KMS-11 (cell line): ENCODE measurements around the gene SLC24A3.

Experiments used
- H2AFZ ChIP-seq: fragments of 200-600 bp; sonication (generic); 2 replicates; pipeline ENCODE4 v1.6.1; 2016; ENCODE audit warnings: antibody characterized with exemption, mixed run types, low read depth
- H3K27ac ChIP-seq: fragments of 200-600 bp; sonication (generic); 2 replicates; pipeline ENCODE4 v1.6.1; 2016; ENCODE audit warnings: mild to moderate bottlenecking, mixed run types
- H3K27me3 ChIP-seq: fragments of 200-600 bp; sonication (generic); 2 replicates; pipeline ENCODE4 v1.6.1; 2017; ENCODE audit warnings: mild to moderate bottlenecking, low read depth, mixed run types, moderate library complexity; ENCODE audit not compliant: insufficient read depth
- H3K36me3 ChIP-seq: fragments of 200-600 bp; sonication (generic); 2 replicates; pipeline ENCODE4 v1.6.1; 2017; ENCODE audit warnings: mild to moderate bottlenecking, mixed run types; ENCODE audit not compliant: insufficient read depth
- H3K4me1 ChIP-seq: fragments of 200-600 bp; sonication (generic); 2 replicates; pipeline ENCODE4 v1.6.1; 2016; ENCODE audit warnings: mild to moderate bottlenecking, low read depth, mixed run types; ENCODE audit not compliant: poor library complexity, severe bottlenecking
- H3K4me2 ChIP-seq: fragments of 200-600 bp; sonication (generic); 2 replicates; pipeline ENCODE4 v1.7.0; 2016; ENCODE audit warnings: mild to moderate bottlenecking, mixed run types
- H3K4me3 ChIP-seq: fragments of 200-600 bp; sonication (generic); IDR thresholded peaks from 2 replicates; pipeline ENCODE4 v1.6.1; 2017; ENCODE audit warnings: low read depth, low read length, mixed read lengths; ENCODE audit not compliant: insufficient read depth
- H3K79me2 ChIP-seq: fragments of 200-600 bp; sonication (generic); 2 replicates; pipeline ENCODE4 v1.6.1; 2016; ENCODE audit warnings: low read depth, mixed run types; ENCODE audit not compliant: insufficient read depth
- H3K9ac ChIP-seq: fragments of 200-600 bp; sonication (generic); 2 replicates; pipeline ENCODE4 v1.6.1; 2016; ENCODE audit warnings: mild to moderate bottlenecking, mixed run types
- H4K20me1 ChIP-seq: fragments of 200-600 bp; sonication (generic); 2 replicates; pipeline ENCODE4 v1.6.1; 2016; ENCODE audit warnings: mild to moderate bottlenecking, mixed run types; ENCODE audit not compliant: insufficient read depth
- CTCF ChIP-seq: fragments of 200-600 bp; sonication (generic); conservative IDR thresholded peaks from 2 replicates; pipeline ENCODE4 v1.6.1; 2017; ENCODE audit warnings: low read depth, mild to moderate bottlenecking, antibody characterized with exemption, low read length, moderate library complexity, mixed read lengths

SLC24A3 gene

DNA sequence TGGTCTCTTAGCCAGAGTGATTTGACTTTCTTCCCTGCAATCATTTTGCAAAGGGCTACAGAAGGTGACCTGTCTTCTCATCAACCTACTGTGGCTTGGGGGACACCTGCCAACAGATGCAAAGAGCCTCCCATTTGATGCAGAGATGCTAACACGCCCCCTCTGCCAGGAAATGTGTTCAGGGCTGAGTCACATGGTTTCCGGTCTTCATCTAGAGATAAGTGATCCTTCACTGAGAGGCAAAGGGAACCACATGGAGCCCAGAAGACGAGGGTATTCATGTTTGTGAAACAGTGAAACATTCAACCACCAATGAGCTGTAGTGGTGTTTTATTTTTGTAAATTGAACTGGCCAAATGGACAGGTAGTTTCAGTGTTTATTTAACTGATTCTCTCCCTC is 436.6 kb downstream of the SLC24A3 start:
- Histone ChIP-seq H3K27ac (no peak overlapping the region), H3K79me2 (no peaks in the 10 kb centered on the region), H3K4me3 (no peak overlapping the region), H3K36me3 (no peaks in the 10 kb centered on the region), H2AFZ (no peak overlapping the region), H3K4me2 (no peak overlapping the region), H3K9ac (no peak overlapping the region), H3K4me1 (no peaks in the 10 kb centered on the region), H3K27me3 (no peaks in the 10 kb centered on the region), H4K20me1 (no peaks in the 10 kb centered on the region)
- TF ChIP-seq CTCF = no peak

DNA sequence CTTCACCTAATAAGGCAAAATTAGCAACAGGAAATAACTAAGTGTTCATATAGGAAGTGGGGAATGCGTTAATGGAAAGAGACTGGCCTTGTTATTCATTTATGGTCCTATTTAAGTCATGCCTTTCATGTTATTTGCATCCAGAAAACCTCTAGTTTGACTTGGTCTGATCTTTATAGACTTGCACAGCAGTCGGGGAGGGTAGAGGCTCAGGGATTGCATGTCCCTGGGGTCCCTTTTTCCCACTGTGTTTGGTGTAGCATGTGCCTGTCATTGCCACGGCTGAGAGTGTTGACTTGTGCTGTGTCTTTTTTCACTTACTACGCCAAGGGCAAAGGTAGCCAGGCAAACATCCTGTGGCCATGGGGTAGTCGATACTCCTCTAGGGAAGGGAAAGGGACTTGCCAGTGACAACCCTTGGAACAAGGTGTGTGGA is 440.2 kb downstream of the SLC24A3 start:
- Histone ChIP-seq H4K20me1 (no peaks in the 10 kb centered on the region), H3K9ac (no peak overlapping the region), H3K27ac (no peak overlapping the region), H3K4me3 (no peak overlapping the region), H3K4me1 (no peaks in the 10 kb centered on the region), H3K4me2 (no peak overlapping the region), H2AFZ (no peak overlapping the region), H3K79me2 (no peaks in the 10 kb centered on the region), H3K27me3 (no peaks in the 10 kb centered on the region), H3K36me3 (no peaks in the 10 kb centered on the region)
- no peak for TF ChIP-seq CTCF

DNA sequence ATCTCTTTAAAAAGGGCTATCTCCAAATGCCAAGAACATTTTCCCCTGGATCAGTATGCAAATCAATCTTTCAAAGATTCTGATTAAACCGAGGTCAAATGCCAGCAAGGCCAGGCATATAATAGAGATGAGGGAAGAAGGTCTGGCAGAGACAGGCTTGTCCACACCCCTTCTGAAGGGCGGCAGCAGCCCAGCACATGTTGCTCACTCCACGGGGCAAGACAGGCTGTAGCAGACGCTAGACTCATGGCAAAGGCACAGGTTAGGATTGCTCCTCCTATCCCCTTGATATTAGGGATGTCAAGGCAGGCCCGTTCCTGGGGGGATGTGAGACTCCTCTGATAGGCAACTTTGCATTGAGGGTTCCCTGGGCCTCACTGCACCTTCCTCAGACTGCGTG is 440.9 kb downstream of the SLC24A3 start:
- H3K79me2 ChIP-seq = no peaks in the 10 kb centered on the region
- no peak overlapping the region for H3K4me3 ChIP-seq
- no peaks in the 10 kb centered on the region for H3K27me3 ChIP-seq
- H3K36me3 ChIP-seq = no peaks in the 10 kb centered on the region
- TF ChIP-seq CTCF = no peak
- no peaks in the 10 kb centered on the region for H4K20me1 ChIP-seq
- no peak overlapping the region for H2AFZ ChIP-seq
- no peak overlapping the region for H3K4me2 ChIP-seq
- H3K4me1 ChIP-seq = no peaks in the 10 kb centered on the region
- H3K27ac ChIP-seq = no peak overlapping the region
- H3K9ac ChIP-seq = no peak overlapping the region

DNA sequence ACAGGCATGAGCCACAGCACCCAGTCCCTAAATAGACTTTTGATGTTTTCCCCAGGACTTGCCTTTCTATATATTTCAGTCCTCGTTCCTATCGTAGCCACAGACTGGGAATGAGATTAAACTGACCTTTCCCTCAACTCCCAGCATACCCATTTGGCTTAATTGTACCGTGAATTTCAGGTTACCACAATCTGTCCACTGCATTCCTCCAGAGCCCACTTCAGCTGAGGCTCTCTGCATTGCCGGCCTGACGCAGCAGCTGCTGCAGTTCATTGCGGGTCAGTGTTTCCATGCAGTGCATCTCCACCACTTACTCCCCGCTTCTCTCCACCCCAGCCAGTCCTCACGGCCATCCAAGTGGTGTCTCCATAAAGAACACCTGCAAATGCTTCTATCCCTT is 442.5 kb downstream of the SLC24A3 start:
- H3K79me2 ChIP-seq = no peaks in the 10 kb centered on the region
- TF ChIP-seq CTCF = no peak
- H3K36me3 ChIP-seq = no peaks in the 10 kb centered on the region
- H3K27ac ChIP-seq = no peak overlapping the region
- no peaks in the 10 kb centered on the region for H3K4me1 ChIP-seq
- H3K9ac ChIP-seq = no peak overlapping the region
- H3K4me2 ChIP-seq = no peak overlapping the region
- H2AFZ ChIP-seq = no peak overlapping the region
- H3K4me3 ChIP-seq = no peak overlapping the region
- H3K27me3 ChIP-seq = no peaks in the 10 kb centered on the region
- no peaks in the 10 kb centered on the region for H4K20me1 ChIP-seq
